GM21529 (cell line): ENCODE data around the gene ETV3.

Source experiments
- ATAC-seq: cut with Tn5 transposase; IDR thresholded peaks from one replicate; pipeline ENCODE4 v1.9.1; 2021; ENCODE audit not compliant: unreplicated experiment

ETV3 gene

GRCh38 chr1:157140063-157140588, 1.9 kb upstream of the ETV3 start:
- no peak for ATAC-seq

GRCh38 chr1:157139052-157139715, 989 bp upstream of the ETV3 start:
- no peak for ATAC-seq

GRCh38 chr1:157137408-157138219, 581 bp downstream of the ETV3 start:
- no peak for ATAC-seq

- no peak for ATAC-seq
These were observed 1.2 kb downstream of the ETV3 start for GRCh38 chr1:157137046-157137407.

GRCh38 chr1:157136133-157136532, 2.1 kb downstream of the ETV3 start:
- ATAC-seq, result no peak

- ATAC-seq, result no peak
These were observed 2.5 kb downstream of the ETV3 start for GRCh38 chr1:157135646-157136045.

- ATAC-seq, result no peak
These were observed 3.1 kb downstream of the ETV3 start for GRCh38 chr1:157135070-157135469.

- no peak for ATAC-seq
These were observed 3.8 kb downstream of the ETV3 start for GRCh38 chr1:157134442-157134841.

GRCh38 chr1:157133426-157133825, 4.8 kb downstream of the ETV3 start:
- ATAC-seq, result no peak

- no peak for ATAC-seq
These were observed 5.5 kb downstream of the ETV3 start for GRCh38 chr1:157132616-157133167.

- no peak for ATAC-seq
These were observed 6.1 kb downstream of the ETV3 start for GRCh38 chr1:157132111-157132510.

- no peak for ATAC-seq
These were observed 6.9 kb downstream of the ETV3 start for GRCh38 chr1:157131281-157131680.

- no peak for ATAC-seq
These were observed 13.3 kb downstream of the ETV3 start for GRCh38 chr1:157124855-157125254.

- no peak for ATAC-seq
These were observed 18.7 kb downstream of the ETV3 start for GRCh38 chr1:157119448-157119847.

GRCh38 chr1:157119008-157119407, 19.2 kb downstream of the ETV3 start:
- no peak for ATAC-seq

GRCh38 chr1:157117527-157118057, 20.6 kb downstream of the ETV3 start:
- ATAC-seq, result no peak

- no peak for ATAC-seq
These were observed 21.5 kb downstream of the ETV3 start for GRCh38 chr1:157116737-157117103.

- no peak for ATAC-seq
These were observed 22.1 kb downstream of the ETV3 start for GRCh38 chr1:157115851-157116736.

- ATAC-seq, result no peak
These were observed 22.8 kb downstream of the ETV3 start for GRCh38 chr1:157115429-157115838.

- ATAC-seq, result no peak
These were observed 23.7 kb downstream of the ETV3 start for GRCh38 chr1:157114183-157115121.
